Heart right ventricle (tissue), 16 donors: ENCODE data around the gene SNRNP70. TPM values are rescaled to one million over a fixed set of nuclear protein-coding genes. Genes with fewer than 3 reads are reported as not detected.

Experiments used
- ATAC-seq, 8 donors: fragments of 200-7000 bp; cut with Tn5 transposase; one replicate each; pipeline ENCODE4 v1.9.1; 2020; ENCODE audit warnings: mild to moderate bottlenecking in 8 of 8, moderate library complexity in 8 of 8, moderate number of reproducible peaks in 1 of 8
- DNase-seq, 2 donors: peaks; one replicate each; pipeline ENCODE4 v3.0.0-alpha.2; 2020
- H3K27ac ChIP-seq, 10 donors: fragments of 200-600 bp; sonication (generic) in 2 of 10; one replicate each; pipeline versions ENCODE4 v1.5.0 to v1.8.0; 2020 to 2022; ENCODE audit warnings: mild to moderate bottlenecking in 3 of 10
- H3K27me3 ChIP-seq, 7 donors: fragments of 200-600 bp; one replicate each; pipeline ENCODE4 v1.8.0; 2021 to 2022; ENCODE audit warnings: mild to moderate bottlenecking in 2 of 7
- H3K36me3 ChIP-seq, 9 donors: fragments of 200-600 bp; sonication (generic) in 1 of 9; one replicate each; pipeline versions ENCODE4 v1.5.0 to v1.8.0; 2020 to 2022; ENCODE audit warnings: mild to moderate bottlenecking in 2 of 9
- H3K4me1 ChIP-seq, 9 donors: fragments of 200-600 bp; sonication (generic) in 1 of 9; one replicate each; pipeline versions ENCODE4 v1.5.0 to v1.8.0; 2020 to 2022; ENCODE audit warnings: mild to moderate bottlenecking in 4 of 9
- H3K4me3 ChIP-seq, 10 donors: fragments of 200-600 bp; sonication (generic) in 2 of 10; one replicate each; pipeline versions ENCODE4 v1.5.0 to v1.8.0; 2020 to 2022; ENCODE audit warnings: mild to moderate bottlenecking in 7 of 10, moderate library complexity in 2 of 10
- H3K9me3 ChIP-seq, 11 donors: fragments of 200-600 bp in 10 of 11; sonication (generic) in 2 of 11; one replicate each; pipeline versions ENCODE4 v1.5.0 to v1.8.0; 2013 to 2022; ENCODE audit warnings: mild to moderate bottlenecking in 2 of 11, control low read depth in 1 of 11, moderate library complexity in 1 of 11
- WGBS, 2 donors: extraction: QIAGEN DNeasy Blood & Tissue Kit; methylation state at CpG; one replicate each; pipeline ENCODE4 v1.1.7; 2013; ENCODE audit warnings: inconsistent platforms in 1 of 2; 5-methylcytosine and 5-hydroxymethylcytosine counted together
- intact Hi-C, 10 donors: fragments of 100-400 bp; cut with DNase I; formaldehyde crosslinking; loops; one replicate each; pipeline versions ENCODE4 v1.11.1 to v1.14.2; 2022
- polyA plus RNA-seq, 2 donors: library from polyadenylated mRNA; stranded (reverse); fragments of 200-250 nt; gene quantifications; one replicate each; pipeline ENCODE4 v1.2.3, GENCODE V29; 2013
- total RNA-seq, 10 donors: library from RNA; stranded (reverse); fragmentation: NEBNext Ultra II Directional in 3 of 10; extraction: Animal tissue kit (Norgen Biotek cat#: 25700) in 3 of 10; gene quantifications; one replicate each; pipeline versions ENCODE4 v1.2.1 to v1.2.4, GENCODE V29; 2021 to 2023
- TF ChIP-seq, protein P1 (sequence below), 9 donors: fragments of 200-600 bp; sonication (generic) in 2 of 9; IDR thresholded peaks; one replicate each; pipeline versions ENCODE4 v1.5.0 to v1.8.0; 2021 to 2022; ENCODE audit warnings: antibody characterized with exemption in 9 of 9, mild to moderate bottlenecking in 5 of 9, moderate library complexity in 1 of 9
- donor health status: Arrhythmogenic right ventricular cardiomyopathy.
- donor health status: ischemic (EF 13 %, LVEDD 7.1; RV severe dilation, severe dysfunction).
- donor health status: healthy with polysubstance abuse.
- donor health status: DM: no; HTN: yes; CAD: no.
- donor health status: DM: no; HTN: no; CAD: no.
- donor health status: ischemic (EF 25% LVEDD 6.9; RV normal size, moderate dysfunction).
- donor health status: ischemic (EF 25% LVEDD 5.7; RV mildly dilated, moderate dysfunction).
- donor health status: healthy.
- donor health status: DM: yes; HTN: yes; CAD: no.
- donor health status: Ischemic cardiomyopathy.
- donor health status: ischemic (EF 35%, LVEDD 5.7; RV mildly dilated, moderate dysfunction).
- donor health status: nonischemic (EF 11% LVEDD 7.7; RV severe dilation, severe dysfunction).
- donor health status: DM: yes; HTN: yes; CAD: no.
- donor health status: PGD.
- donor health status: ischemic (EF 29% LVEDD 5.4; RV normal size, mild dysfunction).
- donor health status: nonischemic (EF 23%, LVEDD 6.1; RV moderate dilation, normal function).

Gene SNRNP70
- total and polyA plus RNA-seq, 12 donors = 75.2 to 330 (median 94.8) TPM

DNA sequence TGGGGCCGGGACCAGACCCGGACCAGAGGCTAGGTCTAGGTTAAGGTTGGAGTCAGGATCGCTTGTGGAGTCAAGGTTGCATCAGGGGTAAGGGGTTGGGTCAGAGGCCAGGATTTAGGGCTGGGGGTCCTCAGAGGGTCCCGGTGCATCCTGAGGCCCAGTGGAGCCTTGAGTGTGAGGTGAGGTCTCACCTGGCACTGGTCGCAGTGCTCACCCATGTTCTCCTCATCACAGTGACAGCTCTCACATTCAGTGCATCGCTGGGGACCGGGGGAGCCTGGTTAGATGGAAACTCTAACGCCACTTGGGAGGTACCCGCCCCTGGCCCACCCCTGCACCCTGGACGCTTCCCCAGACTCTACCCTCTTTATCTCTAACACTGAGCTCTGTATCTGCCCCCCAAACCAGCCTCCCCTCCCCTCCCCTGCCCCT lies 66.9 kb downstream of the SNRNP70 start:
- Histone ChIP-seq H3K9me3 (no peaks in the 10 kb centered on the region), H3K36me3 (no peaks in the 10 kb centered on the region), H3K4me1 (peaks cover 5 to 44% (median 29%) of the 10 kb centered on the region in 9 donors), H3K27me3 (peaks cover 0 to 37% (median 0%) of the 10 kb centered on the region in 7 donors), H3K4me3 (peak overlapping the region; percentile 0 to 91 (median 64)), H3K27ac (peak overlapping the region in 8 of 10 donors; percentile 55 to 97 (median 88))
- TF ChIP-seq, protein P1, sequence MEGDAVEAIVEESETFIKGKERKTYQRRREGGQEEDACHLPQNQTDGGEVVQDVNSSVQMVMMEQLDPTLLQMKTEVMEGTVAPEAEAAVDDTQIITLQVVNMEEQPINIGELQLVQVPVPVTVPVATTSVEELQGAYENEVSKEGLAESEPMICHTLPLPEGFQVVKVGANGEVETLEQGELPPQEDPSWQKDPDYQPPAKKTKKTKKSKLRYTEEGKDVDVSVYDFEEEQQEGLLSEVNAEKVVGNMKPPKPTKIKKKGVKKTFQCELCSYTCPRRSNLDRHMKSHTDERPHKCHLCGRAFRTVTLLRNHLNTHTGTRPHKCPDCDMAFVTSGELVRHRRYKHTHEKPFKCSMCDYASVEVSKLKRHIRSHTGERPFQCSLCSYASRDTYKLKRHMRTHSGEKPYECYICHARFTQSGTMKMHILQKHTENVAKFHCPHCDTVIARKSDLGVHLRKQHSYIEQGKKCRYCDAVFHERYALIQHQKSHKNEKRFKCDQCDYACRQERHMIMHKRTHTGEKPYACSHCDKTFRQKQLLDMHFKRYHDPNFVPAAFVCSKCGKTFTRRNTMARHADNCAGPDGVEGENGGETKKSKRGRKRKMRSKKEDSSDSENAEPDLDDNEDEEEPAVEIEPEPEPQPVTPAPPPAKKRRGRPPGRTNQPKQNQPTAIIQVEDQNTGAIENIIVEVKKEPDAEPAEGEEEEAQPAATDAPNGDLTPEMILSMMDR (IDR thresholded peaks at IDR 0.05) = no peak
- no peak for ATAC-seq
- 12 to 20% methylated on average over 10 of the region's 10 CpGs for WGBS, 2 donors
- DNase-seq = no peak
- intact Hi-C loops = loop anchor here in 3 of 10 donors (5.0 to 10.0 kb wide), 3 partner anchors 35 to 157 kb away; partner anchors contain the start of genes C19orf73 (in 1 of the 3), GYS1 (in 1 of the 3), PPFIA3 (in 1 of the 3) and RUVBL2 (in 1 of the 3)

DNA sequence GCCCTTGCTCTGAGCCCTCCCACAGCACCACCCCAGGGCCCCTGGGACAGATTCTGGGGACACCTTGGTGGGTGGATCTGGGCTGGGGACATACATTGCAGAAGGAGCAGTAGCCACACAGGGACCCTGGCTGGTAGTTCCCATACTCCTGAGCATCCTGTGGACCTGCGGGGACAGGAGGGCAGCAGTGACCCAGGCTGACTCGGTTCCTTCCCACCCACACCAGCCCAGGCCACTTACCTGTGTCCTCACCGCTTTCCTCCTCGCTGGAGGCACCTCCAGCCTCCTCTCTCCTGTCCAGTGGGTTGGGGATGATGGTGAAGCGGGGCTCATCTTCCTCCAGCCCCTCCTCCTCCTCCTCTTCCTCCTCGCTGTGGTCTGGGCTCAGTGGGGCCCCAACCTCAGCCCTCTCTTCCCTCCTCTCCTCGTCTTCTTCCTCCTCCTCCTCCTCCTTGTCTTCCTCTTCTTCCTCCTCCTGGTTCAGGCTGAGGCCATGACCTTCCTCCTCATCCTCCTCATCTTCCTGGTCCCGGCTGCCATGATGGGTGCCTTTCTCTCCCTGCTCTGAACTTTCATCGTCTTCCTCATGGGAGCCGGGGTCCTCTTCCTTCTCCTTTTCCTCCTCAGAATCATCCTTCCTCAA lies 68.0 kb downstream of the SNRNP70 start:
- Histone ChIP-seq H3K4me1 (peaks cover 5 to 41% (median 32%) of the 10 kb centered on the region in 9 donors), H3K9me3 (no peaks in the 10 kb centered on the region), H3K27me3 (peaks cover 0 to 46% (median 0%) of the 10 kb centered on the region in 7 donors), H3K36me3 (no peaks in the 10 kb centered on the region), H3K27ac (peak overlapping the region in 8 of 10 donors; percentile 27 to 97 (median 86)), H3K4me3 (peak overlapping the region; percentile 25 to 91 (median 64))
- ATAC-seq (no peak), DNase-seq (no peak)
- 57 to 64% methylated on average over 10 of the region's 10 CpGs for WGBS, 2 donors
- TF ChIP-seq, protein P1 (IDR thresholded peaks at IDR 0.05) = no peak
- intact Hi-C loops = loop anchor here in 3 of 10 donors (5.0 to 10.0 kb wide), 3 partner anchors 36 to 158 kb away; partner anchors contain the start of genes C19orf73 (in 1 of the 3), GYS1 (in 1 of the 3), PPFIA3 (in 1 of the 3) and RUVBL2 (in 1 of the 3)

DNA sequence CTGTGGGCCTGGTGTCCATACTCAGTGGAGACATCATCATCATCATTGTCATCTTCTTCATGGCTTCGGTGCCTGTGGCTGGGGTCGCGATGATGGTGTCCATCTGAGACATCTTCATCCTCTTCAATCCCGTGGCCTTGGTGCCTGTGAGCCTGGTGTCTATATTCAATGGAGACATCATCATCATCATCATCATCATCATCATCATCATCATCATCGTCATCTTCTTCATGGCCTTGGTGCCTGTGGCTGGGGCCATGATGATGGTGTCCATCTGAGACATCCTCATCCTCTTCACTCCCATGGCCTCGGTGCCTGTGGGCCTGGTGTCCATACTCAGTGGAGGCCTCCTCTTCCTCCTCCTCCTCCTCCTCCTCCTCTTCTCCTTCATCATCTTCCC lies 69.0 kb downstream of the SNRNP70 start:
- Histone ChIP-seq H3K9me3 (no peaks in the 10 kb centered on the region), H3K4me1 (peaks cover 5 to 44% (median 35%) of the 10 kb centered on the region in 9 donors), H3K36me3 (no peaks in the 10 kb centered on the region), H3K27me3 (peaks cover 0 to 41% (median 0%) of the 10 kb centered on the region in 7 donors), H3K4me3 (peak overlapping the region; percentile 21 to 91 (median 64)), H3K27ac (peak overlapping the region in 8 of 10 donors; percentile 89 to 99 (median 96))
- intact Hi-C loops = loop anchor here in 3 of 10 donors (5.0 to 10.0 kb wide), 3 partner anchors 37 to 159 kb away; partner anchors contain the start of genes C19orf73 (in 1 of the 3), GYS1 (in 1 of the 3), PPFIA3 (in 1 of the 3) and RUVBL2 (in 1 of the 3)
- 82 to 83% methylated on average over 6 of the region's 6 CpGs for WGBS, 2 donors
- DNase-seq (no peak), ATAC-seq (no peak)
- TF ChIP-seq, protein P1 (IDR thresholded peaks at IDR 0.05) = no peak
